B cell (primary cell): ENCODE measurements around the gene ESPL1.

Experiments
- EZH2 ChIP-seq: IDR thresholded peaks from 2 replicates; pipeline ENCODE4 v1.6.1; 2012; ENCODE audit warnings: borderline replicate concordance, low read depth, mild to moderate bottlenecking, moderate library complexity, low read length; ENCODE audit not compliant: insufficient read depth, poor library complexity, severe bottlenecking
- TF ChIP-seq, protein P1 (sequence below): fragments of 200-600 bp; IDR thresholded peaks from one replicate; pipeline ENCODE4 v1.8.0; 2022; ENCODE audit warnings: antibody characterized with exemption, mild to moderate bottlenecking

DNA sequence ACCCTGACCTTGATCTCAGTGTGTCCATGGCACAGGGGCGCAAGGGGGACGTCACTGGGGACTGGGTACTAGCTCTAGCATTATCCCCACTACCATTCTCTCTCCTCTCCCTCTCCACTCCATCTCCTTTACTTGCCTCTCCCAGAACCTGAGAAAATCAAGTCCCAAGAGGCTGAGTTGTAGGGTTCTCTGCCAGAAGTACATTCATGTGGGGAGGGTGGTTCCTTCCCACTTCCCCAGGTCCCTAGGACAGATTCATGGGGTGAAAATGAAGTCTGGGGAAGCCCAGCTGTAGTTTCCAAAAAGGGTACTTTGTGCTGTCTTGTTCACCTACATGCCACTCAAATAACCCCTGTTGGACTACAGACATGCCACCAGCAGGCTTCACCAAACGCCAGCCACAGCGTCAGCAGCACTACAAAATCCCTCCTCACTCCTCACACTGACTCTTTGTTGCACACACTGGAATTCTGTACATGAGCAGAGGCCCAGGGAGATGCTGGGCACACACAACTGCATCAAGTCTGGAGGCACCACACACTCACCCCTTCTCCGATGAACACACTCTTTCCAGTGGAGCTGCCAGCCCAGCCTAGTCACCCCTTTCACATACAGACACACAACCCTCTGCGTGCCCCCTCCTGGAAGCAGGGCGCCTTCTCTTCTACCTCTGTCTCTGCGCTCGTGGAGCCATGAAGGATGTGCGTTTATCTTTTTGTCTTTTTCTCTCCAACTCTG lies 43.0 kb upstream of the ESPL1 start:
- TF ChIP-seq, protein P1, sequence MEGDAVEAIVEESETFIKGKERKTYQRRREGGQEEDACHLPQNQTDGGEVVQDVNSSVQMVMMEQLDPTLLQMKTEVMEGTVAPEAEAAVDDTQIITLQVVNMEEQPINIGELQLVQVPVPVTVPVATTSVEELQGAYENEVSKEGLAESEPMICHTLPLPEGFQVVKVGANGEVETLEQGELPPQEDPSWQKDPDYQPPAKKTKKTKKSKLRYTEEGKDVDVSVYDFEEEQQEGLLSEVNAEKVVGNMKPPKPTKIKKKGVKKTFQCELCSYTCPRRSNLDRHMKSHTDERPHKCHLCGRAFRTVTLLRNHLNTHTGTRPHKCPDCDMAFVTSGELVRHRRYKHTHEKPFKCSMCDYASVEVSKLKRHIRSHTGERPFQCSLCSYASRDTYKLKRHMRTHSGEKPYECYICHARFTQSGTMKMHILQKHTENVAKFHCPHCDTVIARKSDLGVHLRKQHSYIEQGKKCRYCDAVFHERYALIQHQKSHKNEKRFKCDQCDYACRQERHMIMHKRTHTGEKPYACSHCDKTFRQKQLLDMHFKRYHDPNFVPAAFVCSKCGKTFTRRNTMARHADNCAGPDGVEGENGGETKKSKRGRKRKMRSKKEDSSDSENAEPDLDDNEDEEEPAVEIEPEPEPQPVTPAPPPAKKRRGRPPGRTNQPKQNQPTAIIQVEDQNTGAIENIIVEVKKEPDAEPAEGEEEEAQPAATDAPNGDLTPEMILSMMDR: no peak
- TF ChIP-seq EZH2: no peak
